ENCODE data around the gene ATP13A4. TPM values are rescaled to one million over a fixed set of nuclear protein-coding genes. Genes with fewer than 3 reads are reported as not detected.

Gene ATP13A4
- total RNA-seq, 2 experiments from 2014 or later = 0.44 to 2.5 TPM

DNA sequence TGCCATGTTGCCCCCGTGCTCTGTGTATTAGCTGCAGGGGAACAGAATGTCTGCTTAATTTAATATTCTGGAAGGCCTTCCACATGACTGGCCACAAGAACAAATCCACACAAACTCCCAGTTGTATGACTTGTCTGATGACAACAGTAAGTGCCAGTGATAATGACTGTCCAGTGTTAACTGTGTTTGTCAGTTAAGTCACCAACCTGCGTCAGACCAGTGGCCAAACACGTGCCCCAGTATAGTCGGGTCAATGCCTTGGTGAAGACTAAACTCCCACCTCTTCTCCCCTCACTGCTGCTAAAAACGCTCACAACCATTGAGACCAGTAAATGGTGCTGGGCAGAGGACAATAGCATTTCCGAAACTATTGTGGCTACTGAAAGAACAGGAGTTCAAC is 166.3 kb downstream of the ATP13A4 start:
- Histone ChIP-seq H3K79me2 (ENCODE audit: insufficient read depth, low read depth, low read length) (no peaks in the 10 kb centered on the region), H3K9me2 (ENCODE audit: insufficient read depth, low read length) (no peaks in the 10 kb centered on the region), H3K27ac (ENCODE audit: low read depth, low read length, poor library complexity, severe bottlenecking) (no peak overlapping the region), H3K9me3 (ENCODE audit: low read length) (no peaks in the 10 kb centered on the region), H4K20me1 (ENCODE audit: insufficient read depth, low read length) (no peaks in the 10 kb centered on the region), H2AFZ (ENCODE audit: low read length) (no peak overlapping the region), H3K36me3 (ENCODE audit: insufficient read depth, low read length) (no peaks in the 10 kb centered on the region), H3K4me2 (ENCODE audit: low read length) (no peak overlapping the region), H3K4me1 (ENCODE audit: insufficient read depth, low read length, poor library complexity, severe bottlenecking) (no peaks in the 10 kb centered on the region), H3K4me3 (ENCODE audit: low read depth, low read length, poor library complexity, severe bottlenecking) (no peak overlapping the region)
- TF ChIP-seq, protein P1, sequence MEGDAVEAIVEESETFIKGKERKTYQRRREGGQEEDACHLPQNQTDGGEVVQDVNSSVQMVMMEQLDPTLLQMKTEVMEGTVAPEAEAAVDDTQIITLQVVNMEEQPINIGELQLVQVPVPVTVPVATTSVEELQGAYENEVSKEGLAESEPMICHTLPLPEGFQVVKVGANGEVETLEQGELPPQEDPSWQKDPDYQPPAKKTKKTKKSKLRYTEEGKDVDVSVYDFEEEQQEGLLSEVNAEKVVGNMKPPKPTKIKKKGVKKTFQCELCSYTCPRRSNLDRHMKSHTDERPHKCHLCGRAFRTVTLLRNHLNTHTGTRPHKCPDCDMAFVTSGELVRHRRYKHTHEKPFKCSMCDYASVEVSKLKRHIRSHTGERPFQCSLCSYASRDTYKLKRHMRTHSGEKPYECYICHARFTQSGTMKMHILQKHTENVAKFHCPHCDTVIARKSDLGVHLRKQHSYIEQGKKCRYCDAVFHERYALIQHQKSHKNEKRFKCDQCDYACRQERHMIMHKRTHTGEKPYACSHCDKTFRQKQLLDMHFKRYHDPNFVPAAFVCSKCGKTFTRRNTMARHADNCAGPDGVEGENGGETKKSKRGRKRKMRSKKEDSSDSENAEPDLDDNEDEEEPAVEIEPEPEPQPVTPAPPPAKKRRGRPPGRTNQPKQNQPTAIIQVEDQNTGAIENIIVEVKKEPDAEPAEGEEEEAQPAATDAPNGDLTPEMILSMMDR (conservative IDR thresholded peaks at IDR 0.05; ENCODE audit: low read length) = no peak
- TF ChIP-seq EZH2phosphoT487 (IDR thresholded peaks at IDR 0.05; ENCODE audit: borderline replicate concordance, low read depth, low read length) = no peak
- no peak for DNase-seq (ENCODE audit: low spot score)
- BruUV-seq (replicated peaks) = no TSS peak
- POLR2A ChIA-PET = interaction anchor here (0.7 kb wide), 1 partner anchor 1543 kb away, joined by 5 read pairs; no protein-coding TSS in a partner anchor
- intact Hi-C loops (cut with micrococcal nuclease; ENCODE audit: unreplicated experiment) = no loop called here
- CTCF ChIA-PET (ENCODE audit: unreplicated experiment) = no interaction called here

DNA sequence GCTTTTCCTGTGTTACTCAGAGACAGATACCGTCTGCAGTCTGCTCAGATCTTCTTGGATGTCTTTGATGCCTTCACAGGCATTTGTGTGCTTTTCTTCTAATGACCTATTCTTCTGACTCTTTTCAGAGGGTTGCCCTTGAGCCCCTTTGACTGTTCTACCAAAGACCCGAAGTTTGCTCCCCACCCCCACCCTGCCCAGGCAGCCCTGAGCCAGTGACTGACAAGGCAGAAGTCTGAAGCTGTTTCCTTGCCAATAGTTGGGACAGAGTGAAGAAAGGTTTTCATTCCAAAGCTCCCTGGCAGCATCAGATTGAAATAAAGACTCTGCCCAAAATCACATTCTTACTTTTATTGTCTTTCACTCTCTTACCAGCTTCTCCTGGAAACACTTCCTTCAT is 167.1 kb downstream of the ATP13A4 start:
- Histone ChIP-seq H3K27ac (ENCODE audit: low read depth, low read length, poor library complexity, severe bottlenecking) (no peak overlapping the region), H3K9me2 (ENCODE audit: insufficient read depth, low read length) (no peaks in the 10 kb centered on the region), H2AFZ (ENCODE audit: low read length) (no peak overlapping the region), H4K20me1 (ENCODE audit: insufficient read depth, low read length) (no peaks in the 10 kb centered on the region), H3K4me3 (ENCODE audit: low read depth, low read length, poor library complexity, severe bottlenecking) (no peak overlapping the region), H3K4me1 (ENCODE audit: insufficient read depth, low read length, poor library complexity, severe bottlenecking) (no peaks in the 10 kb centered on the region), H3K4me2 (ENCODE audit: low read length) (no peak overlapping the region), H3K9me3 (ENCODE audit: low read length) (no peaks in the 10 kb centered on the region), H3K36me3 (ENCODE audit: insufficient read depth, low read length) (no peaks in the 10 kb centered on the region), H3K79me2 (ENCODE audit: insufficient read depth, low read depth, low read length) (no peaks in the 10 kb centered on the region)
- intact Hi-C loops (cut with micrococcal nuclease; ENCODE audit: unreplicated experiment) = no loop called here
- no peak for TF ChIP-seq EZH2phosphoT487 (IDR thresholded peaks at IDR 0.05; ENCODE audit: borderline replicate concordance, low read depth, low read length)
- TF ChIP-seq, protein P1 (conservative IDR thresholded peaks at IDR 0.05; ENCODE audit: low read length) = no peak
- DNase-seq (ENCODE audit: low spot score) = no peak
- POLR2A ChIA-PET = interaction anchor here (0.7 kb wide), 1 partner anchor 1542 kb away, joined by 5 read pairs; no protein-coding TSS in a partner anchor
- CTCF ChIA-PET (ENCODE audit: unreplicated experiment) = no interaction called here
- BruUV-seq (replicated peaks) = no TSS peak

DNA sequence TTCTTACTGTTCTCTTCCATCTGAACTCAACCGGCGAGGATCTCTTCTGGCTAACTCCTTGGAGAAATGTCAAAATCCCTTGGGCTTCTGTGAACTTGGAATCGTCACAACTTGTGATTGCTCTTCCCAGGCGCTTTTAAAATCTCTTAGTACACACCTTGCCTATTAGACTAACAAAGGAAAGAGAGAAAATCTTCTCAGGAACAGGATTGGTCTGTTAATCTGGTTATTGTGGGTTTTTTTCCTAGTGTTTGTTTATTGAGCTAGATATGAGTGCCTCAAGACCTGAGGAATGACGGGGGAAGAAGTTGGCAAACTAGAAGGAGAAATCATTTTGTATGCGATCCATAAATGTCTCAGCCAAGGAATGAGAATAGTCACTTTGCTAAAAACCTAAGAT is 176.0 kb downstream of the ATP13A4 start, which contains the start of gene ATP13A5:
TSS of gene ATP13A5 (minus strand) at position 48 of the 400 bp plus-strand sequence. CDS start at position 20, 28 bp downstream.
- CTCF ChIA-PET (ENCODE audit: unreplicated experiment) = no interaction called here

More for the DNA sequence above, 176.0 kb downstream of the ATP13A4 start, which contains the start of gene ATP13A5:
- H3K4me1 ChIP-seq (ENCODE audit: insufficient read depth, low read length, poor library complexity, severe bottlenecking) = no peaks in the 10 kb centered on the region
- no peak within 1 kb of the TSS for H3K4me3 ChIP-seq (ENCODE audit: low read depth, low read length, poor library complexity, severe bottlenecking)
- H2AFZ ChIP-seq (ENCODE audit: low read length) = no peak within 1 kb of the TSS
- intact Hi-C loops (cut with micrococcal nuclease; ENCODE audit: unreplicated experiment) = no loop called here
- no peaks in the 10 kb centered on the region for H3K9me3 ChIP-seq (ENCODE audit: low read length)
- TF ChIP-seq, protein P1 (conservative IDR thresholded peaks at IDR 0.05; ENCODE audit: low read length) = no peak
- TF ChIP-seq EZH2phosphoT487 (IDR thresholded peaks at IDR 0.05; ENCODE audit: borderline replicate concordance, low read depth, low read length) = no peak
- BruUV-seq (replicated peaks) = no TSS peak
- no peaks in the 10 kb centered on the region for H4K20me1 ChIP-seq (ENCODE audit: insufficient read depth, low read length)
- DNase-seq (ENCODE audit: low spot score) = no peak
- no peaks in the 10 kb centered on the region for H3K79me2 ChIP-seq (ENCODE audit: insufficient read depth, low read depth, low read length)
- H3K4me2 ChIP-seq (ENCODE audit: low read length) = no peak within 1 kb of the TSS
- POLR2A ChIA-PET = no interaction called here
- H3K36me3 ChIP-seq (ENCODE audit: insufficient read depth, low read length) = no peaks in the 10 kb centered on the region
- H3K27ac ChIP-seq (ENCODE audit: low read depth, low read length, poor library complexity, severe bottlenecking) = no peak within 1 kb of the TSS
- no peaks in the 10 kb centered on the region for H3K9me2 ChIP-seq (ENCODE audit: insufficient read depth, low read length)
